Activated CD4-positive, CD25-positive, alpha-beta regulatory T cell (primary cell): ENCODE data around the gene KDM6B.

Source experiments
- DNase-seq, 4 experiments: peaks; one replicate each; lab custom pipeline; 2025; lab: John Stamatoyannopoulos, UW

The KDM6B gene

DNA sequence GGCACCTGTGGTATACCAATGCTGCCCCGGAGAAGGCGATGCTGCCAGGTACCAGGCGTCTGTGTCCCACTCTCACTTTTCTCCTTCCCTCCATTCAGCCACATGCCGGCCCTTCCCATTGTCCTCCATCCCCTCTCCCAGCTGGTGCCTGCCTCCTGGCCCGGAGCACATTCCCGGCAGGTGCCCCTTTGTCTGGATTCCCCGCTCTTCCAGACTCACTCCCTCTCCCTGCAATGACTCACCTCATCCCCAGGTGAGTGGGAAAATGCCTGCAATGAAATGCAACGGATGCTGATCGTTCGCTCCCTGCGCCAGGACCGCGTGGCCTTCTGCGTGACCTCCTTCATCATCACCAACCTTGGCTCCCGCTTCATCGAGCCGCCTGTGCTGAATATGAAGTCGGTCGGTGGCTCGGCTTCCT lies 10.4 kb upstream of the KDM6B start:
- DNase-seq = no peak

DNA sequence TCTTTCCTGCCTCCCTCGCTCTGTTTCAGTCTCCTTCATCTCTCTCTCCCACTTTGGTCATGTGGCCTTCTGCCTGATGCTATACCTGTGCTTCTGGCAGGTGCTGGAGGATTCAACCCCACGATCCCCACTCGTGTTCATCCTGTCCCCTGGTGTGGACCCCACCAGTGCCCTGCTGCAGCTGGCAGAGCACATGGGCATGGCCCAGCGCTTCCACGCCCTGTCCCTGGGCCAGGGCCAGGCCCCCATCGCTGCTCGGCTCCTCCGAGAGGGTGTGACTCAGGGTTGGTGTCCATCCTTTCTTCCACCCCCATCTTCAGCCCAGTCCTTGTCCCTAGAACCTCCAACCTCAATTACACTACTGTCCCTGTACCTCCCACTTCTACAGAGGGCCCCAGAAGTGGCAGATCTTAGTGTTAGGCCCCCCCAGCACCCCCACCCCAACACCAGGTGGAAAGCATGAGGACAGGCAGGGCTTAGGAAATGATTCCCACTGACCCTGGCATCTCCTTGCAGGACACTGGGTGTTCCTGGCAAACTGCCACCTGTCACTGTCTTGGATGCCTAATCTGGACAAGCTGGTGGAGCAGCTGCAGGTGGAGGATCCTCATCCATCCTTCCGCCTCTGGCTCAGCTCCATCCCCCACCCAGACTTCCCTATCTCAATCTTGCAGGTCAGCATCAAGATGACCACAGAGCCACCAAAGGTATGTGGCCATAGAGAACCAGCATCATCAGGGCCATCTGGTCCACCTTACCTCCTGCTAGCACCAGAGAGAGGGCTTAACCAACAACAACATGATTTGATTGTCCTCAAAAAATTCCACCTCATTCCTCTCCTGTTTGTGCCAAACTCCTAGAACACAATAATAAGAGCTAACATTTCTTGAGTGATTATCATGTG lies 9.7 kb upstream of the KDM6B start:
- no peak for DNase-seq

DNA sequence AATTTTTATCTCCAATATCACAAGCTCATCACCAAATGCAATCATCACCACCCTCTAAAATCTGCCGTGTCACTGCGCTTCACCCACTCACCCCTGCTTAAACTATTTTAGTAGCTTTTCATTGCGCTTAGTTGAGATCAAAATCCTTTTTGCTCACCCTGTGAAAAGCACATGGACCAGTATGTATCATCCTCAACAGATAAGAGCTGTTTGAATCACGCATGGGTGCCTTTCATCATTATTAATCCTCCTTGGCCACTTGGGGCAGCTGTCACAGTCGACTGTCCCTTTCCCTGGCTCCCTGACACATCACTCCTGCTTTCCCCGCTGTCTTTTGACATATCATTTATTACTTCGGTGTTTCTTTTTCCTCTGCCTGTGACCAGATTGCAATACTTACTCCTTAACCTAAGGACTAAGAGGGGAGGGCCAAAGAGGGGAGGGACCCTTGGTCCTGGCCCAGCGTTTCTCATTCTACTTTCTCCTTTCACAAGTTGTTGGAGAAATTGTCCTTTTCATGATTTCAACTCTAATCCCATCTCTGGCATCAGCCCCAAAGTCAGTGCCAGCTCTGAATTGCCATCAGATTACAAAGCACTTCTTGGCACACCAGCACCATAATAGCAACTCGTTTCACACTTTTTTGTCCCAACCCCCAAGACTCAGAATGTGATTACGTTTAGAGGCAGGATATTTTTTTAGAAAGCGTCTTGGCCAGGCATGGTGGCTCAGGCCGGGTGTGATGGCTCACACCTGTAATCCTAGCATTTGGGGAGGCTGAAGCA lies 8.6 kb upstream of the KDM6B start:
- no peak for DNase-seq

DNA sequence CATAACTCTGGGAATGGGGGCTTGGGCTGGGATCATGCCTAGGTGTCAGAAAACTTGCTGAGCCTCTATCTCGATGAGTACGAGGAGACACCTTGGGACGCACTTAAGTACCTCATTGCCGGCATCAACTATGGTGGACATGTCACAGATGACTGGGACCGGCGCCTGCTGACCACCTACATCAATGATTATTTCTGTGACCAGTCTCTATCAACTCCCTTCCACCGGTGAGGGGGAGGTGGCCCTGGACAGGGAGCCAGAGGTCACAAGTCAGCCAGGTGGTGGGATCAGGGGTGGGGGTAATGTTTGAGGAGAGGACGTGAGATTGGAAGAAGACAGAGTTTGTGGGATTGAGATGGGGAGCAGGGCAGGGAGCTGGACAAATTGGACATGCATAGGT lies 3.4 kb upstream of the KDM6B start:
- no peak for DNase-seq

DNA sequence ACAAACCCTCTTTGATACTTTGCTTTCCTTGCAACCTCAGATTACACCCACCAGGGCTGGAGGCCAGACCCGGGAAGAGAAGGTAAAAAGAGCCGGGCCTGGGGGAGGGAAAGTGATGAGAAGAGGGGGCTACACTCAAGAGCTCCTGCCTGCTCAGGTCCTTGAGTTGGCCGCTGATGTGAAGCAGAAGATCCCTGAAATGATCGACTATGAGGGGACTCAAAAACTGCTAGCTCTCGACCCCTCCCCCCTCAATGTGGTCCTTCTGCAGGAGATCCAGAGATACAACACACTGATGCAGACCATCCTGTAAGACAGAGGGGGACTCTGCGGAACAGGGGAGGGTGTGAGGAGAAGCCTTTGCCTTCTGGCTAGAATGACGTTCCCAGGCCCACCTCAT lies 2.8 kb upstream of the KDM6B start:
- no peak for DNase-seq

DNA sequence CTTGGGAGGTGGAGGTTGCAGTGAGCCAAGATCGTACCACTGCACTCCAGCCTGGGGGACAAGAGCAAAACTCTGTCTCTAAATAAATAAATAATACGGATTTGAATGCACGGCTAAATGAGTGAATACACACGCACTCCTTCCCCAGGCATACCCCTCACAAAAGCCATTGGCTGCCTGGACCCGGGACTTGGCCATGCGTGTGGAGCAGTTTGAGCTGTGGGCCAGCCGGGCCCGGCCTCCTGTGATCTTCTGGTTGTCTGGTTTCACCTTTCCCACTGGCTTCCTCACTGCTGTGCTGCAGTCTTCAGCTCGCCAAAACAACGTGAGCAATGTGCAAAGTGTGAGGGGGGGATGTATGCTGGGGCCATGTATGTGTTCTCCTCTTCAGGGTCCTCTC lies 1.6 kb upstream of the KDM6B start:
- DNase-seq = no peak

DNA sequence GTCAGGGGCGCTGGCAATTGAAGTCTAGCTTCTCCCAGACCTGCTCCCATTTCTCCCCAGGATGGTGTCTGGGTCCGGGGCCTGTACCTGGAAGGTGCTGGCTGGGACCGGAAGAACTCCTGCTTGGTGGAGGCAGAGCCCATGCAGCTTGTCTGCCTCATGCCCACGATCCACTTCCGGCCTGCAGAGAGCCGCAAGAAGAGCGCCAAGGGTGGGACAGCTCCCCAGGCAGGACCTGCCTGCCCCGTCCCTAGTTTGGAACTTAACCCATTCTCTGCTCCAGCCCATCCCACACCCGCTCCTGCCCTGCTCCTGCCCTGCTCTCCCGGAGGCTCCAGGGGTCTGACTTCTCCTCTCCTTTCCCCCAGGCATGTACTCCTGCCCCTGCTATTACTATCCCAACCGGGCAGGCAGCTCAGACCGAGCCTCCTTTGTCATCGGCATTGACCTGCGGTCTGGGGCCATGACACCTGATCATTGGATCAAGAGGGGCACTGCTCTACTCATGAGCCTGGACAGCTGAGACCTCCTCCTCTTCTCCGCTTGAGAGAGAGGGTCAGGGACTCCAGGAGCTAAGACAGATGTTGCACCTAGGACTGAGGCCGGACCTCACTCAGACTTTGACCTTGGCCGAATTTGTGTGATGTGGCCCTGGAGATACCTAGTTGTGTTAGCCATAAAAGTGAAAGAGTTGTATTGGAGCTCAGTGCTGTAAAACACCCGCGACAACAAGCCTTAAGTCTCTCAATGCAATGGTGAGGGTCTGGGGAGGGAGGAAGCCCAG lies 814 bp upstream of the KDM6B start:
- DNase-seq = no peak

DNA sequence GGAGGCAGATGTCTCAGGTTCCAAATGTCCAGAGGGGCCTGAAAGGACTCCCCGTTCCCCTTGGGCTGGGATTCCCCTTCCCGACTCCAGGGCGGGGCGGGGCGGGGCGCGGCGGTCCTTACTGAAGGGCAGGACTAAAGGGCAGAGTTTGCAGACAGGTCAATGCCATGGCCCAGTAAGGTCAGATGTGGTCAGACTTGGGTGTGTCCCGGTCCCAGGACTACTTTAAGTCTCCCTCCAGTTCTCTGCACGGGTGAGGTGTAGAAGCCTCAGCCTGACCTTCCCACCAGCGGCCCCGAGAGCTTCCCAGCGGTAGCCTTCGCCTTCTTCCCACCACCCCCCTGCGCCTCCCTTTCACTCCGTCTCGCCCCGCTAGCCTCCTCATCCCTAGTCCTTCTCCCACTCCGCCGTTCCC lies 532 bp downstream of the KDM6B start:
- no peak for DNase-seq

DNA sequence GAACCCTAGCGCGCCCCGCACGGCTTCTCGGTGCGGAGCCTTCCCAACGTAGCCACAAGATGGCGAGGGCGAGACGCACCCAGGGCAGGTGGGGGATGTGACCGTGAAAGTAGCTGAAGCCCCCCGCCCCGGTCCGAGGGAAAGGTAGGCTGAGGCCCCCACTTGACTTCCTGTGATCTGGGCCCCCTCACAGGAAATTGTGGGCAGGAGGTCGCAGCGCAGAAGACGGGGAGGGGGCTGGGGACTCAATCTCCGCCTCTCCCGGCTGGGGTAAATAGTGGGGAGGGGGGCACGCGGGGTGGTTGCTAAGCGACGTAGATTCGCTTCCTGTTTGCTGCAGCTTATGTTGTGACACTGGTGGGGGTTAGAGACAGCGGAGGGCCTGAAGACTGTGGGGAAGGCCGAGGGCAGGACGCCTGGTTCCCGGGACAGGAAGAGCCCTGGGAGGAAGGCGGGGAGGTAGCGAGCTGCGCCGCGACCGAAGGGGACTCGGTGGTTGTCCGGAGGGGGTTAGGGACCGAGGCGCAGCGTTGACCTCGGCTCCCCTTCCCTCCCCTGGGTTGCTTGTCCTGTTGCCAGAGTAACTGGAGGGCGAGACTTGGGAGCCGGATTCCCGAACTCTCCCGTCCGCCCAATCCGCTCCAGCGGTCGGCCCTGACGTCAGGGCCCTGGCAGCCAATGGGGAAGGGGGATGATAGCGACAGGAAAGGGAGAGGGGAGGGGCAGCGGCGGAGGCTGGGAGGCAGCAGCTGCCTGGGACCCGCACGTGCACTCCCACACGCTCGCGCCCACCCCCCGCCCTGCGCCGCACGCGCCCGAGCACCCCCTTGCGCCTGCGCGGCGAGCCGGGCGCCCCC lies 1.2 kb downstream of the KDM6B start:
- DNase-seq = peak; percentile 78 to 82 (median 80)

DNA sequence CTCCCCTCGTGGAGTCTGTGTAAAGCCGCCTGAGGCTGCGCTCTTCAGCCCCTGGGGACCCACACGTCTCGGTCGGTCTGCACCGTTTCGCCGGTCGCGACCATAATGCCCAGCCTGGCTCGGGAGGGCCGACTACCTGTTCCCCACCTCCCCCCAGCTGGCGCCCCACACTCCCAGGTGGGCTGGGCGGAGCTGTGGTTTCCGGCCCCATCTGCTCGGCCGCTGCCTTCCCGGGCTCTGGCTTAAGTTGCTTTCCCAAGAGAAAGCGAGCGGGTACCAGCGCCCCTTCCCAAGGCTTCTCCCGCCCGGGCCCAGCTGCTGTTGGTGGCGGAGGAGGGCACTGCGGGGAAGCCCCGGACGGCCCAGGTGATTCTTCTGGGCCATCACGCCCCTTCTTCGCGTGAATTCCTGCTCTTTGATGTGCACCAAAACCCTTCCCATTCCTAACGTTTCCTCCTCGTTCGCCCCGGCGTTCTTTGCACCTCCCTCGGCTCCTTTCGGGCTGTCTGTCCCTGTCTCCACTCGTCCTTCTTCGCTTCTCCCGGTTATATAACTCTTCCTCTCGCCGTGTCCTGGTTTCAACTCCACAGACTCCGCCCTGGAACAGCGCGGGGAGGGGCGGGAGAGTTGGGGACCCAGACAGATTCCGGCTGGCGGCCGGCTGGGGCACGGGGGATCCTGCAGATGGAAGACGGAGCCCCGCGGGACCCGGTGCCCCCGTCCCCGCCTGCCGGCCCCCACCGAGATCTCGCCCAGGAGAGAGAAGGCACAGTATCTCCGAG lies 2.0 kb downstream of the KDM6B start:
- DNase-seq = no peak

DNA sequence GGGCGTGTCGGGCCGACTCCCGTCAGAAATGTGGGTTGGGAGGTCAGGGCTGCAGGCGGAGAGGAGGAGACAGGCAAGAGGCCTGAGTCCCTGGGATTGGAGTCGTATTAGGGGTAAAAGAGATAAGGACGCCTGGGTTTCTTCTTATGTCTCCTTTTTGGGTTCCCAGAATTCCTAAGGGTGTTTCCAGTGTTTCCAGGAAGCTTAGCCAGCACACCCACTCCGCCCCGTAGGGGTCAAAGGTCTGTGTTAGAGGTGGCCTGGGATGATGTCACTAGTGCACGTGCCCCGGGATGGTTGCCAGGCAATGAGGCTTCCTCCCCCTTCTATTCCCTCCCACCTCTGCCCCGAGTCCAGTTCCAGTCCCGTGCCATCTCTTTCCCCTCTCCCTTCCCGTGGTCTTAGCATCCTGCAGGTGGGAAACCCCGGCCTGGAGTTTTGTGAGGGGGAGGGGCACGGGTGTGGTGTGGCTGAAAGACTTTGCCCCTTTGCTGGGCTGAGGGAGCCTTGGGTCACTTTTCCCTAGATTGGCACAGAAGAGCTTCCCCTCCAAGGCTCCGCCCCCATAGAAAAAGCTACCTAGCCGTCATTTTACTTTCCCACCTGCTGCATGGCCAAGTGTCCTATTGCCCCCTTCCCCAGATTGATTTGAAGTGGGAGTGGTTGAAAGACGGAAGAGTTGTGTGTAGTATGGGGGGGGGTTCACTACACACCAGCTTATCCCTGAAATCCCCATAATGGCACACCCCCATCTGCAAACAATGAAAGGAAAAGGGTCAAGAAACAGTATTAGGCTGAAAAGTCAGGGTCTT lies 2.8 kb downstream of the KDM6B start:
- DNase-seq = peak in 2 of 4 experiments; percentile 36 to 56

DNA sequence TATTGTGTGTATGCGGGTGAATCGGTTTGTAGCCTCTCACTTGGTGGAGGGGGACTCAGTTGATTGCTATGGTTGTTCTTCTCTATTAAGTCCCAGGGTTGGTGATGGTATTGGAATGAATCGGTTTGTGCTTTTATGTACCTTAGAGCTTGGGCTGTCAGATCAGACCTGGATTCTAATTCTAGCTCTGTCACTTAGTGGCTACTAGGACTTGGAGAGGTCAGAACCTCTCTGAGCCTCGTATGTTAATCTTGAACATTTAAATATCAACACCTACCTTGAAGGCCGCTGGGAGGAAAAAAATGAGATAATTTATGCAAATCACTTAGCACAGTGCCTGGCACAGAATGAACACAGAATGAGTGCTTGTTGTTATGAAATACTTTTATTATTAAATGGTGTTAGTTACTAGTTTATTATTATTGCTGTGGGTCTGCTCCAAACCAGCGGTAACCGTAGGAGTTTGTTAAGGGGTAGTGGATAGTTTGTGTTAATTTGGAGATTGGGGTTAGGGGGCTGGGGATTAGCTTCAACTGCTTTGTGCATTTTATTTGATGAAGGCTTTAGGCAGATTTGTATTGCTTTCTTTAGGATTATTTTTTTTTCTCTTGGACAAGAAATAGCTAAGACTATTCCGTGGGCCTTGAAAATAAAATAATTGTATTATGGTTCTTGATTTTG lies 3.5 kb downstream of the KDM6B start:
- DNase-seq = no peak

DNA sequence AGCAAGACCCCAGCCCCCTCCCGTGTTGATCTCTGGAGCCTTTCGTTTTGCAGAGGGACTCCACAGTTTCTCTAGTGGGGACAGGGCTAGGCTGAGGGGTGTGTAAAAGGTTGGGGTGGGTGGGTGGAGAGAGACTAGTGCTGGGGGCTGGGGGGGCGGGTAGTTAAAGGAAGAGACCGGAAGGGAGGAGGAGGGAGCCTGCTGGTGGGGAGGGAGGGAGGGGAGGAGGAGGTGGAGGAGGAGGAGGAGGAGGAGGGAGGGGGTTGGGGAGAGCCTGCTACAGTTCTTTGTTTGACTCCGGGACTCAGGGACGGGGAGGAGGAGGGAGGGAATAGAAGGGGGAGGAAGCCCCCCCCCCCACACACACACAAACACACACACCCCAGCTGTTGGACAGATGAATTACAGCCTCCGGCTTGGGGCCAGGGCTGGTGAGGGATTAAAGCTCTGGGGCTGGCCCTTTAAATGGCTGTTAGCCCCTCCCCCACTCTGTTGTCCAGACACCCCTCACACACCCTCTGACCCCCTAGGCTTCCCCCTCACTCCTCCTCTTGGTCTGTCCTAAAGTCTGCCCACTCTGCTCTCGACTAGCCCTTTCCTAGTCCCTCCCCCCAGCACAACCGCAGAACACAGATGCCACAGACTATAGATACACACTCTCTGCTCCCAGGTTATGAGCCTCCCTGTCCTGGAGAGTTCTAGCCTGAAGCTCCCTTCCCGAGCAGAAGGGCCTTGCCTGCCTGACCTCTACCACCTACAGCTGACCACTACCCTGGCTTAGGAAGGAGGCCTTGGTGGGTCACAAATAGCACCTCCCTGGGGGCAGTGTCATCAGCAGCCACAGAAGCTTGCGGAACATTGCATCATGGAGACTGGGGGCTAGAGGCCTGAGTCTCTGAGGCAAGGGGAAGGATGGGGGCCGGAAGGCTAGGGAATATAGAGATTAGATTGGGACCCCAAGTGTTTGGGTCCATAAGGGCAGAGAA lies 4.4 kb downstream of the KDM6B start:
- no peak for DNase-seq

DNA sequence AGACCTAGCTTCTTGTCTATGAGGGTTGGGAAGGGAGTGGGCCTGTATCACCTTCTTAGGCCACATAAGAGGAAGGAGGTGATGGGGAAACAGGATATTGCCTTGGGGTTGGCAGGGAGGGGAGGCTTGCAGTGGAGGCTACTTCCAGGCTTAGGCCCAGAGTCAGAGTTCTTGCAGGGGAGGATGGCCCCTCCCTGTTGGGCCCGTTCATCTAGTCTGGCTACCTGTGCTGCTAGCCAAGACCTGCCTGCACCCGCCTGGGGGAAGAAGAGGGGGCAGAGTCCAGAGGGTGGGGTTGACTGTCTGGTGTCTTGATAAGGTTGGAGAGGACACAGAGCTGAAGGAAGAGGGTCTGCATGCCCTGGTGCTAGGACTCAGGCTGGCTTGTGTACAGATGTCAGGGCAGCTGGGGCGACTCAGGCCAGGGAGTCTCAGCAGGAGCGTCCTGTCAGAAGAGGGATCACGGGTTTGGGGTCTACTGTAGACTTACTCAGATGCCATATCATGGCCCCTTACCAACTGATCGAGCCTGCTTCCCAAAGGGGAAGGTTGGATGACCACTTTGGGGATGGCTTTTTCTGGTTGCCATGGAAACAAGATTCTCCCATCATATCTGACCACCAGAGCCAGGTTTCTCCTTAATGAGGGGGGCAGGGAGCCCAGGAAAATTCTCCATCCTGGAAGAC lies 5.3 kb downstream of the KDM6B start:
- DNase-seq = no peak

DNA sequence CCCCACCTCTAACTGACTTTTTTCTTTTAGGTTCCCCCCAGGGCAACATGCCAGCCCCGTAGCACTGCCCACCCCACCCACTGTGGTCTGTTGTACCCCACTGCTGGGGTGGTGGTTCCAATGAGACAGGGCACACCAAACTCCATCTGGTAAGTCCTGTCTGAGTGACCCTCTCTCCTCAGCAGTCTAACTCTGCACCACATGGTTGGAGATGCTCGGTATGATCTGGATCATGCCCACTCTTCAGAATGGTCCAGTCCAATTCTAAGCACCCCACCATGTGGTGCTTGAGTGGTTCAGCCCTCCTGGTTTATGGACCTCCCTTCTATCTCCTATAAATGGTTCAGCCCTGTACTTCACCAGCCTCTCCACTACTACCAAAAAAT lies 5.9 kb downstream of the KDM6B start:
- no peak for DNase-seq

DNA sequence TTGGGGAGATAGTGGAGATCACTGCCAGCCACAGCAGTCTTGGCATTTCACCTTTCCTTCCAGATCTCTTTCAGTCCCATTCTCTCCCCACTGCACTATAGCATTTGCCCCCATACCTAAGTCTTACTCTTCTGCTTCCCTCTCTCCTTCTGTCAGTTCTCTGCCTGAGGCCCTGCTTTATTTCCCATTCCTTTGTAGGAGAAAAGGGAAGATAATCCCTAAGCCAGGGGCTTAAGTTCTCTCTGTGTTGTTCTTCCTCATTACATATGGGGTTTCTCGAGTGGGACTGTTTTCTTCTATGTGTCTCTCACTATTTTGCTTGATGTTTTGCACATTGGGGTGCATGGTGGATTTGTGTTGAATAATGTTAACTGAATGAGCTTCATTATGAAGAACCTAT lies 6.4 kb downstream of the KDM6B start:
- no peak for DNase-seq

DNA sequence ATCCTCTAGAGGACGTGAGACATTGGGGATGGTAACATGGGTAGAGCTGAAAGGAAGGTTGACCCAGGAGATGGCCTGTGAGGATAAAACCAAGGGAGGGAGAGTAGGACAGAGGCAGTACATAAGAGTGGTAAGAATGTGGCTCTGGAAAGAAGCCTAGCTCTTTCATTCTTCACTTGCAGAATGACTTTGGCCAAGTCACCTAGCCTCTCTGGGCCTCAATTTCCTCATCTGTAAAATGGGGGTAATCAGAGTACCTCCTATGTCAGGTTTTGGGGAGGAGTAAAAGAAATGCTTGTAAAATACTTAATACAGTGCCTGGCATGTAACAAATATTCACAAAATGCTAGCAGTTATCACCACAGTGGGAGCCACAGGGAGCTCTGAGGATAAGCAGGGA lies 6.9 kb downstream of the KDM6B start:
- no peak for DNase-seq
